ENCODE measurements around the gene PSMA3. TPM values are rescaled to one million over a fixed set of nuclear protein-coding genes. Genes with fewer than 3 reads are reported as not detected.

The PSMA3 gene
- total and polyA plus RNA-seq, 2 of the 8 experiments (the other 6 are each of a cell fraction or from before 2014, with no cell fraction given): 285 to 507 TPM

DNA sequence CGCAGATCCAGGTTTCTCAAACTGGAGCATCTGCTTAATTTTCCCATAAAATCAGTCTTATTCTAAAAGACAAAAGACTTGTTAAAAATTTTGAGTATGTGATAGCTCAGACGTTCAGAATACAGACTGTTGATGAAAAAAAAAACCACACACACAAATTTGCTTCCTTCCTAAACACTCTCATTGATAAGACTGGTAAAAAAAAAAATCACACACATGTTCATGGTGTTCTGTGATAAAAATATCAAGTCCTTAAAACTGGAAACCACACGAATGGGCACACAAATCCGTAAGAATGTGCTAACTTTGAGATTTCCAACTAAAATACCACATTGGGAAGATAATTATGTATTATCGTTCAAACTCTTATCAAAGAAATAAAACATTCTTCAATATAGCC, 47.0 kb downstream of the PSMA3 start:
- whole genome bisulfite sequencing, 2 experiments (ENCODE audit: extremely low coverage in 1 of 2, insufficient coverage in 1 of 2, insufficient read length in 1 of 2, insufficient replicate concordance in 2 of 2, low coverage in 1 of 2, low lambda C conversion rate in 2 of 2, missing lambda C conversion rate in 1 of 2): 90% methylated on average over 5 of the region's 5 CpGs; no CpG with 5 or more reads in 1 of the 2 experiments
- no peaks in the 10 kb centered on the region for H3K4me1 ChIP-seq (replicated peaks in 1 of 4; ENCODE audit: control insufficient read depth in 3 of 4, insufficient read depth in 4 of 4, low read length in 3 of 4)
- H3K18ac ChIP-seq (ENCODE audit: extremely low read depth, low read length): no peak overlapping the region
- H2BK15ac ChIP-seq (ENCODE audit: low read length): no peak overlapping the region
- peak overlapping the region in 1 of 4 experiments; percentile 8; a peak in 1 of 7 replicates for H3K9ac ChIP-seq (replicated peaks in 1 of 4; ENCODE audit: extremely low read depth in 1 of 4, low read depth in 3 of 4, low read length in 3 of 4)
- no peak overlapping the region for H2AFZ ChIP-seq (ENCODE audit: low read length)
- H3K4me3 ChIP-seq (ENCODE audit: extremely low read depth in 1 of 4, insufficient read depth in 2 of 4, low read depth in 3 of 4, low read length in 4 of 4): no peak overlapping the region
- H3K36me3 ChIP-seq (ENCODE audit: control insufficient read depth in 2 of 4, insufficient read depth in 4 of 4, low read length in 3 of 4): peaks cover 4 to 63% (median 28%) of the 10 kb centered on the region in 4 experiments; a peak in 7 of 8 replicates
- no peaks in the 10 kb centered on the region for H3K9me3 ChIP-seq (ENCODE audit: insufficient read depth in 2 of 2, low read depth in 1 of 2, low read length in 1 of 2)
- ChIA-PET POLR2A (ENCODE audit: partially characterized antibody) (interaction anchor here (1.0 to 1.4 kb wide), 3 partner anchors 16 to 45 kb away, joined by 3 read pairs; no protein-coding TSS in a partner anchor), CTCF (ENCODE audit: partially characterized antibody) (no interaction called here)
- H3K23ac ChIP-seq (ENCODE audit: insufficient read length): no peak overlapping the region
- no peak overlapping the region for H3K4ac ChIP-seq (replicated peaks; ENCODE audit: insufficient read length, low read depth, low read length)
- H3K79me1 ChIP-seq (ENCODE audit: low read depth, low read length): peaks cover 3% of the 10 kb centered on the region; the same call in 1 of the 2 replicates
- H2BK20ac ChIP-seq (ENCODE audit: low read length): no peak overlapping the region
- no peak overlapping the region for H4K5ac ChIP-seq (ENCODE audit: insufficient read length, low read depth, low read length)
- no peak overlapping the region for H3K27ac ChIP-seq (ENCODE audit: low read depth, low read length)
- H4K20me1 ChIP-seq (replicated peaks in 1 of 2; ENCODE audit: control insufficient read depth in 1 of 2, insufficient read depth in 2 of 2, low read length in 2 of 2): peaks cover 3 to 5% of the 10 kb centered on the region in 2 experiments
- no peak overlapping the region for H4K8ac ChIP-seq (ENCODE audit: extremely low read depth, insufficient read depth, low read length)
- no peak overlapping the region for H3K4me2 ChIP-seq (ENCODE audit: insufficient read depth in 1 of 2, low read depth in 2 of 2, low read length in 2 of 2)
- no peak overlapping the region for H3K14ac ChIP-seq (ENCODE audit: insufficient read length)
- no peak overlapping the region for H2AK5ac ChIP-seq (ENCODE audit: low read depth, low read length)
- no peak overlapping the region for H3K56ac ChIP-seq (replicated peaks; ENCODE audit: insufficient read length, low read depth, low read length)
- DNase-seq (ENCODE audit: low read depth in 1 of 2, low spot score in 2 of 2) (no peak), FAIRE-seq (no peak)
- no peaks in the 10 kb centered on the region for H3K27me3 ChIP-seq (replicated peaks in 1 of 4; ENCODE audit: control insufficient read depth in 3 of 4, extremely low read depth in 1 of 4, insufficient read depth in 3 of 4, low read length in 3 of 4)
- no peak overlapping the region for H4K91ac ChIP-seq (replicated peaks; ENCODE audit: insufficient read length, low read length)
- no peak overlapping the region for H2BK120ac ChIP-seq (replicated peaks; ENCODE audit: low read depth, low read length)
- no peak overlapping the region for H2BK5ac ChIP-seq (ENCODE audit: low read depth, low read length)
- no peak for TF ChIP-seq TBP (IDR thresholded peaks at IDR 0.05; ENCODE audit: low read depth, low read length)
- TF ChIP-seq YY1 (IDR thresholded peaks at IDR 0.05; ENCODE audit: low read depth, low read length): no peak
- TF ChIP-seq, protein P1, sequence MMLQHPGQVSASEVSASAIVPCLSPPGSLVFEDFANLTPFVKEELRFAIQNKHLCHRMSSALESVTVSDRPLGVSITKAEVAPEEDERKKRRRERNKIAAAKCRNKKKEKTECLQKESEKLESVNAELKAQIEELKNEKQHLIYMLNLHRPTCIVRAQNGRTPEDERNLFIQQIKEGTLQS (IDR thresholded peaks at IDR 0.05; ENCODE audit: insufficient read depth, low read depth, low read length): no peak
- H2BK12ac ChIP-seq (ENCODE audit: low read depth, low read length): no peak overlapping the region
- peaks cover 20 to 89% of the 10 kb centered on the region in 2 experiments for H3K79me2 ChIP-seq (ENCODE audit: control insufficient read depth in 1 of 2, insufficient read depth in 2 of 2, low read length in 2 of 2)
- H3K23me2 ChIP-seq (ENCODE audit: low read depth, low read length): no peaks in the 10 kb centered on the region
